Karpas-422 (cell line): ENCODE data around the gene SLC1A3. TPM values are rescaled to one million over a fixed set of nuclear protein-coding genes. Genes with fewer than 3 reads are reported as not detected.
A peak's percentile ranks its signal among the peaks of the same experiment; 100 is the strongest.

Experiments used
- DNase-seq: peaks from one replicate; pipeline ENCODE4 v3.0.0-alpha.2; 2015
- H2AFZ ChIP-seq: fragments of 200-600 bp; sonication (generic); 2 replicates; pipeline ENCODE4 v1.6.1; 2014; ENCODE audit warnings: antibody characterized with exemption, low read length, mixed read lengths
- H3K27ac ChIP-seq: fragments of 200-600 bp; sonication (generic); 2 replicates; pipeline ENCODE4 v1.5.1; 2014; ENCODE audit warnings: mild to moderate bottlenecking, low read length, moderate library complexity
- H3K27me3 ChIP-seq: fragments of 200-600 bp; sonication (generic); 2 replicates; pipeline ENCODE4 v1.6.1; 2014; ENCODE audit warnings: low read length, mixed read lengths
- H3K36me3 ChIP-seq: fragments of 200-600 bp; sonication (generic); 2 replicates; pipeline ENCODE4 v1.6.1; 2014; ENCODE audit warnings: low read length, mixed read lengths; ENCODE audit not compliant: insufficient read depth
- H3K4me1 ChIP-seq: fragments of 200-600 bp; sonication (generic); 2 replicates; pipeline ENCODE4 v1.6.1; 2014; ENCODE audit warnings: mild to moderate bottlenecking, low read length, mixed read lengths
- H3K4me2 ChIP-seq: fragments of 200-600 bp; sonication (generic); 2 replicates; pipeline ENCODE4 v1.6.1; 2014; ENCODE audit warnings: low read length, low read depth, mild to moderate bottlenecking; ENCODE audit not compliant: poor library complexity, severe bottlenecking
- H3K4me3 ChIP-seq: fragments of 200-600 bp; sonication (generic); 2 replicates; pipeline ENCODE4 v1.5.1; 2014; ENCODE audit warnings: mild to moderate bottlenecking, antibody characterized with exemption, low read length, mixed read lengths
- H3K79me2 ChIP-seq: fragments of 200-600 bp; sonication (generic); 2 replicates; pipeline ENCODE4 v1.6.1; 2014; ENCODE audit warnings: mild to moderate bottlenecking, low read length, mixed read lengths
- H3K9ac ChIP-seq: fragments of 200-600 bp; sonication (generic); 2 replicates; pipeline ENCODE4 v1.6.0; 2014; ENCODE audit warnings: low read length
- H3K9me2 ChIP-seq: fragments of 200-600 bp; sonication (generic), shearing (Covaris generic); replicated peaks from 2 replicates; pipeline ENCODE4 v1.6.0; 2014; ENCODE audit warnings: mild to moderate bottlenecking, low read length, moderate library complexity; ENCODE audit not compliant: insufficient read depth
- H3K9me3 ChIP-seq: fragments of 300-700, 200-600 bp; sonication (generic); 2 replicates; pipeline ENCODE4 v1.6.1; 2014; ENCODE audit warnings: low read length, mixed read lengths
- H4K20me1 ChIP-seq: fragments of 200-600 bp; sonication (generic); 2 replicates; pipeline ENCODE4 v1.6.1; 2014; ENCODE audit warnings: mild to moderate bottlenecking, antibody characterized with exemption, low read length, low read depth; ENCODE audit not compliant: insufficient read depth
- total RNA-seq: library from RNA; depleted of rRNA; stranded (reverse); fragments of >200 nt; shearing (Covaris generic); gene quantifications from 2 replicates; pipeline ENCODE4 v1.2.3, GENCODE V29; 2014; ENCODE audit warnings: low replicate concordance; rRNA removed

Gene SLC1A3
- total RNA-seq = not detected in 2 replicates

- no peaks in the 10 kb centered on the region for H4K20me1 ChIP-seq
- H3K9ac ChIP-seq = peak within 1 kb of the TSS; percentile 31
- peaks cover 9% of the 10 kb centered on the region for H3K4me1 ChIP-seq
- H3K27ac ChIP-seq = no peak within 1 kb of the TSS
- peak within 1 kb of the TSS; percentile 91; the same call in 1 of the 2 replicates for H2AFZ ChIP-seq
- no peaks in the 10 kb centered on the region for H3K9me3 ChIP-seq
- H3K36me3 ChIP-seq = no peaks in the 10 kb centered on the region
- peak within 1 kb of the TSS; percentile 53 for H3K4me3 ChIP-seq
- peak within 1 kb of the TSS; percentile 70 for H3K4me2 ChIP-seq
- H3K9me2 ChIP-seq = no peaks in the 10 kb centered on the region
- H3K79me2 ChIP-seq = no peaks in the 10 kb centered on the region
- no peaks in the 10 kb centered on the region for H3K27me3 ChIP-seq
- DNase-seq = no peak
Measured at GRCh38 chr5:36606428-36607113, at the start of gene SLC1A3. Gene SLC1A3 (plus strand): TSS chr5:36606606. CDS start chr5:36608424, 1,818 bp downstream.

GRCh38 chr5:36558641-36559040, 47.8 kb upstream of the SLC1A3 start:
- Histone ChIP-seq H3K79me2 (no peaks in the 10 kb centered on the region), H3K4me1 (no peaks in the 10 kb centered on the region), H2AFZ (no peak overlapping the region), H3K4me3 (no peak overlapping the region), H3K27me3 (no peaks in the 10 kb centered on the region), H3K9ac (no peak overlapping the region), H3K36me3 (no peaks in the 10 kb centered on the region), H3K27ac (no peak overlapping the region), H3K9me2 (no peaks in the 10 kb centered on the region), H3K9me3 (no peaks in the 10 kb centered on the region), H4K20me1 (no peaks in the 10 kb centered on the region), H3K4me2 (no peak overlapping the region)
- no peak for DNase-seq

GRCh38 chr5:36561601-36562000, 44.8 kb upstream of the SLC1A3 start:
- no peaks in the 10 kb centered on the region for H3K9me2 ChIP-seq
- H3K4me2 ChIP-seq = no peak overlapping the region
- no peaks in the 10 kb centered on the region for H3K4me1 ChIP-seq
- no peak for DNase-seq
- H3K27me3 ChIP-seq = no peaks in the 10 kb centered on the region
- no peaks in the 10 kb centered on the region for H4K20me1 ChIP-seq
- no peaks in the 10 kb centered on the region for H3K9me3 ChIP-seq
- H3K36me3 ChIP-seq = no peaks in the 10 kb centered on the region
- H2AFZ ChIP-seq = no peak overlapping the region
- no peak overlapping the region for H3K9ac ChIP-seq
- H3K27ac ChIP-seq = no peak overlapping the region
- H3K4me3 ChIP-seq = no peak overlapping the region
- no peaks in the 10 kb centered on the region for H3K79me2 ChIP-seq

GRCh38 chr5:36569491-36569890, 36.9 kb upstream of the SLC1A3 start:
- Histone ChIP-seq H3K9ac (no peak overlapping the region), H3K4me1 (no peaks in the 10 kb centered on the region), H3K36me3 (no peaks in the 10 kb centered on the region), H3K4me2 (no peak overlapping the region), H2AFZ (no peak overlapping the region), H3K4me3 (no peak overlapping the region), H3K27ac (no peak overlapping the region), H3K27me3 (no peaks in the 10 kb centered on the region), H3K9me3 (no peaks in the 10 kb centered on the region), H3K79me2 (no peaks in the 10 kb centered on the region), H4K20me1 (no peaks in the 10 kb centered on the region), H3K9me2 (no peaks in the 10 kb centered on the region)
- DNase-seq = no peak

GRCh38 chr5:36570301-36571095, 35.9 kb upstream of the SLC1A3 start:
- Histone ChIP-seq H3K27ac (no peak overlapping the region), H3K4me1 (no peaks in the 10 kb centered on the region), H3K36me3 (no peaks in the 10 kb centered on the region), H3K9me3 (no peaks in the 10 kb centered on the region), H3K9me2 (no peaks in the 10 kb centered on the region), H2AFZ (no peak overlapping the region), H3K4me3 (no peak overlapping the region), H3K9ac (no peak overlapping the region), H3K27me3 (no peaks in the 10 kb centered on the region), H3K4me2 (no peak overlapping the region), H4K20me1 (no peaks in the 10 kb centered on the region), H3K79me2 (no peaks in the 10 kb centered on the region)
- no peak for DNase-seq

- no peaks in the 10 kb centered on the region for H3K27me3 ChIP-seq
- H3K4me2 ChIP-seq = no peak overlapping the region
- H3K36me3 ChIP-seq = no peaks in the 10 kb centered on the region
- no peaks in the 10 kb centered on the region for H3K9me3 ChIP-seq
- H3K79me2 ChIP-seq = no peaks in the 10 kb centered on the region
- no peak overlapping the region for H3K4me3 ChIP-seq
- H3K4me1 ChIP-seq = no peaks in the 10 kb centered on the region
- H3K9me2 ChIP-seq = no peaks in the 10 kb centered on the region
- H2AFZ ChIP-seq = no peak overlapping the region
- H3K9ac ChIP-seq = no peak overlapping the region
- H3K27ac ChIP-seq = no peak overlapping the region
- DNase-seq = no peak
- H4K20me1 ChIP-seq = no peaks in the 10 kb centered on the region
Measured at GRCh38 chr5:36571401-36572042, 34.9 kb upstream of the SLC1A3 start.

- Histone ChIP-seq H4K20me1 (no peaks in the 10 kb centered on the region), H3K27ac (no peak overlapping the region), H3K27me3 (no peaks in the 10 kb centered on the region), H3K9me2 (no peaks in the 10 kb centered on the region), H3K4me1 (no peaks in the 10 kb centered on the region), H3K4me2 (no peak overlapping the region), H2AFZ (no peak overlapping the region), H3K36me3 (no peaks in the 10 kb centered on the region), H3K79me2 (no peaks in the 10 kb centered on the region), H3K9me3 (no peaks in the 10 kb centered on the region), H3K9ac (no peak overlapping the region), H3K4me3 (no peak overlapping the region)
- DNase-seq = no peak
Measured at GRCh38 chr5:36573438-36573837, 33.0 kb upstream of the SLC1A3 start.

GRCh38 chr5:36575361-36575781, 31.0 kb upstream of the SLC1A3 start:
- no peak overlapping the region for H3K27ac ChIP-seq
- H3K36me3 ChIP-seq = no peaks in the 10 kb centered on the region
- DNase-seq = no peak
- H4K20me1 ChIP-seq = no peaks in the 10 kb centered on the region
- H3K27me3 ChIP-seq = no peaks in the 10 kb centered on the region
- H3K9ac ChIP-seq = no peak overlapping the region
- no peaks in the 10 kb centered on the region for H3K4me1 ChIP-seq
- no peaks in the 10 kb centered on the region for H3K79me2 ChIP-seq
- no peak overlapping the region for H3K4me3 ChIP-seq
- no peak overlapping the region for H3K4me2 ChIP-seq
- no peak overlapping the region for H2AFZ ChIP-seq
- H3K9me3 ChIP-seq = no peaks in the 10 kb centered on the region
- no peaks in the 10 kb centered on the region for H3K9me2 ChIP-seq
